ENCODE data around the gene SDHC. TPM values are rescaled to one million over a fixed set of nuclear protein-coding genes. Genes with fewer than 3 reads are reported as not detected.

Gene SDHC
- polyA plus RNA-seq (2013, experiment 1 of 2; ENCODE audit: insufficient read length), result 179 TPM
- polyA plus RNA-seq (2013, experiment 2 of 2; ENCODE audit: insufficient read length), result 181 TPM

DNA sequence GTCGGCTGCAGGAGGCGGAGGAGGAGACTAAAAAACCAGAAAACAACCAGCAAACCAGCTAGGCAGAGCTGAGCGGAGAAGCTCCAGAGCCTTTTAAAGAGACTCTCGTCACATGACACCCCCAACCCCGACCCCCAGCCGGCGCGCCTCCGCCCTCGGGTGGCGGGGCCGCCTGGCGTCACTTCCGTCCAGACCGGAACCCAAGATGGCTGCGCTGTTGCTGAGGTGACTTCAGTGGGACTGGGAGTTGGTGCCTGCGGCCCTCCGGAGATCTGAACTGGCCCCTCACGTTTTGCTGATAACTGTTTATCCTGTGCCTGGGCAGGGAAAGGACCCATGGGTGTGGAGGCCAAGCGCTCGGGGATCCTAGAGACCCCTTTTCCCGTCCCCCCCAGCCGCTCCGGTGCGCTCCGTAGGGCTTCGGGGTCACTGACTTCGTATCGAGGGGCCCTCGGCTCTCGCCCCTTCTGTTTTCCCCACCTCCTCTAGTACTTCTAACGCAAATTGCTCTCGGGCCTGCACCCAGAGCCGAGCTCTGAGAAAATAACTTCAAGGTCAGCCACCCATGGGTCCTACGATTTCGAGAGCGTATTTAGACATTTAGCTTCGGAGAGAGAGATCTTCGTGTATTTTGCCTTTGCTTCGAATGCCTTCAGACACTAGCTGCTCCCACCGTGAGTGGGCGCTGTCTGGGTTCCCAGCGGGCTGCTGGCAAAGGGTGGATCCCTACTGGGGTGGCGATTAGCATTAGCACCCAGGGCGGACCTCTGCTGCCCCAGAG, at the start of gene SDHC:
Gene SDHC, plus strand, starts transcription at position 181 of the 781 bp plus-strand sequence. Its CDS starts 25 bp downstream, at position 206.
- DNase-seq, result peak; percentile 87

- no peak for DNase-seq
Observed at GRCh38 chr1:161265305-161265704, 48.9 kb upstream of the SDHC start.

- peak; percentile 21 for DNase-seq
Observed at GRCh38 chr1:161266202-161266601, 48.0 kb upstream of the SDHC start.

DNA sequence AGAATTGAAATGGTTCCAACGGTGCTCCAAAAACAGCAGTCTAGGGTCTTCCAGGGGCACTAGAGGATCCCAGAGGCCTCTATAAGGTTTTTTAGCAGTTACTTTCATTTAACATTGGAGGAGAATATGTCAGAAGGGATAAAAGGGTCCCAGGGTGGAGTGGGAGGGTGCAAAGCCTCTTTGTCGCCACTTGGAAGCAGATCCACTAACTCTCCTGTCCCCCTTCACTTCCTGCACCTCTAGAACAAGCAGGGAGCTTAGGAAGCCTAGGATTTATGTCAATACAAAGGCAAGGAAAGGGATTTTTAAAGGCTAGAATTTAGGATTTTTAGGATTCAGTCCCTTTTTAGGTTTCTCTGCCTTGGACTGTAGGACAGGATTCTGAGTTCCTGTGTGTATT, 47.3 kb upstream of the SDHC start:
- no peak for DNase-seq

DNA sequence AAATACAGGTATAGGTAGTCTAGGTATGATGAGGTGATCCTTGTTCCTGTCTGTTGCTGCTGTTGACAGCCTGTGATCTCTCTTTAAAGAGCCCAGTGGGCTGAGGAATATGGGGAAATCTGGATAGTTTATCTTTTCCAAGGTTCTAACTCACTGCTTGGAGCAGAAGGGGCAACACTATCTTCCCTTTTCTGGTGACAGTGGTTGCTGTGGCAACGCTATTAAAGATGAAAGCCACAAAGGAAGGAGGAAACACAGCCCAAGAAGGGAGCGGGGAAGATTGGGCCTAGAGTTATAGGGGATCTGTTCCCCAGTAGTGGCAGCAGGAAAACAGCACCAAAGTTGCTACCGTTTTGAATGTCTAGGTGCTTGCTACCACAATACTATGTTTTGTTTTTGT, 46.9 kb upstream of the SDHC start:
- no peak for DNase-seq

GRCh38 chr1:161273402-161273801, 40.8 kb upstream of the SDHC start:
- no peak for DNase-seq

GRCh38 chr1:161274874-161275273, 39.3 kb upstream of the SDHC start:
- no peak for DNase-seq

DNA sequence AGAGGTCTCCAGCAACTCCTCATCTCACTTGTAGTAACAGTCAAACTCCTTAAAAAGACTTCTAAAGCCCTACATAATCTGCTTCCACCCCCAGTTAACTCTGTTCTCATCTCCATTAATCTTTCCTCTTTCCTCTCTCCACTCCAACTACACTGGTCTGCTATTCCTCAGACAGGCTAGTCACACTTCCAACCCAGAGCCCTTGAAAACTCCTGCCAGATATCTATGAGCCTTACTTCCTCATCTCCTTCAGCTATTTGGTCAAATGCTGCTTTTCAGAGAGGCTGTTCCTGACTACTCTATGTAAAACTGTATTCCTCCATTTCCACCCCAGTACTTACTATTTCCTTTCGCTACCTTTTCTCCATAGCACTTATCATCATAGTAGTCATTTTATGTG, 31.2 kb upstream of the SDHC start:
- no peak for DNase-seq

GRCh38 chr1:161285113-161285512, 29.1 kb upstream of the SDHC start:
- no peak for DNase-seq

DNA sequence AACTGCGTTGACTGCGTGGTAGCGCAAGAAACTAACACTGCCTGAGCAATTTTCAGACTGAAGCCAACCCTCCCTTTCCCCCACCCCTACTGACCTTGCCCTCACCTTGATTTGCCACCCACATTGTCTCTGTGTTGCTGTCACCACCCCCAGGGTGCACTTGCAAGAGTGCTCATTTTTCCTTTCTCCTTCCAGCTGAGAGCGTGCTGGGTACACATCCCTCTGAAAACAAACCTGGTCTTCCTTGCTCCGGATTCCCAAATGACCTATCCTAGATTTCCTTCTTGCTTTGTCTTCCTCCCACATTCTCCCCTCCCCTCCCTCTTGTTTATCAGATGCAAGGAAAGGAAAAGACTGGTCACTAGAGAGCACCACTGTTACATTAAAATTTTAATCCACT, 28.7 kb upstream of the SDHC start:
- DNase-seq, result no peak

DNA sequence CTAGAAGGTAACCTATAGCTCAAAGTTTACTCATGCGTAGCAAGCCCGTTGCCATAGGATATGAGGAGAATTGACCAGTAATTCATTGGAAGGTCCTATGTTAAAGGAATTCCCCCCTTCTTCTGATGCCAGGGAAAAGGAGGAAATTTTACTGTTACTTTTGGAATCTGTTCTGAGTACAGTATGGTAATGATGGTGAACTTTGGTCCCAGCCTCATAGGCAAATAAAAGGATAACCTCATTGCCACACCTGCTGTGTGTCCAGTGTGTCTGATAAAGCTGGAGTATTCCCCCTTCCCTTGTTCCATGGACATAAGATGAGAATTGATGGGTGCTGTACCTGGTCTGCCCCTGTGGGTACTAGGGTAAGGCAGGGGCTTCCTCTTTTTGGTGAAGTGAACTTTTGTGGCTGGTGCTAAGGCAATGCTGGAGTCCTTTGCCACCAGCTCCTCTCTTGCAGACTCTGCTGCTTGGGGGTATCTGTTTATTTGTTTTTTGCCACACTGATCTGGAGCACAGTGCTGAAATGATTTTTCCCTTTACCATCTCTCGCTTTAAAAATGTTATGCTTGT, 26.6 kb upstream of the SDHC start:
- DNase-seq, result no peak

GRCh38 chr1:161290779-161291178, 23.4 kb upstream of the SDHC start:
- DNase-seq, result no peak

- DNase-seq, result no peak
Observed at GRCh38 chr1:161297415-161297814, 16.8 kb upstream of the SDHC start.

DNA sequence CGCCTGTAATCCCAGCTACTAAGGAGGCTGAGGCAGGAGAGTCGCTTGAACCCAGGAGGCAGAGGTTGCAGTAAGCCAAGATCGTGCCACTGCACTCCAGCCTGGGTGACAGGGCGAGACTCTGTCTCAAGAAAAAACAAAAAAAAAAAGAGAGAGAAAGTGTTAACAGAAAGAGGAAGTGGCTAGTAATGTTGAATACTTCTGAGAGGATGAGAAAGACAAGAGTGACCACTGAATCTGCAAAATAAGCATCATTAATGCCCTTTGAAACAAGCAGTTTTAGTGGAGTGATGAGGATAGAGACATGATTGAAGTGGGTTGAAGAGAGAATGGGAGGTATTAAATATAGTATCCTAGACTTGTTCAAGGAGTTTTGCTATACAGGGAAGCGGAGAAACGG, 16.1 kb upstream of the SDHC start:
- no peak for DNase-seq

- no peak for DNase-seq
Observed at GRCh38 chr1:161299347-161299746, 14.8 kb upstream of the SDHC start.

GRCh38 chr1:161300478-161300877, 13.7 kb upstream of the SDHC start:
- no peak for DNase-seq

DNA sequence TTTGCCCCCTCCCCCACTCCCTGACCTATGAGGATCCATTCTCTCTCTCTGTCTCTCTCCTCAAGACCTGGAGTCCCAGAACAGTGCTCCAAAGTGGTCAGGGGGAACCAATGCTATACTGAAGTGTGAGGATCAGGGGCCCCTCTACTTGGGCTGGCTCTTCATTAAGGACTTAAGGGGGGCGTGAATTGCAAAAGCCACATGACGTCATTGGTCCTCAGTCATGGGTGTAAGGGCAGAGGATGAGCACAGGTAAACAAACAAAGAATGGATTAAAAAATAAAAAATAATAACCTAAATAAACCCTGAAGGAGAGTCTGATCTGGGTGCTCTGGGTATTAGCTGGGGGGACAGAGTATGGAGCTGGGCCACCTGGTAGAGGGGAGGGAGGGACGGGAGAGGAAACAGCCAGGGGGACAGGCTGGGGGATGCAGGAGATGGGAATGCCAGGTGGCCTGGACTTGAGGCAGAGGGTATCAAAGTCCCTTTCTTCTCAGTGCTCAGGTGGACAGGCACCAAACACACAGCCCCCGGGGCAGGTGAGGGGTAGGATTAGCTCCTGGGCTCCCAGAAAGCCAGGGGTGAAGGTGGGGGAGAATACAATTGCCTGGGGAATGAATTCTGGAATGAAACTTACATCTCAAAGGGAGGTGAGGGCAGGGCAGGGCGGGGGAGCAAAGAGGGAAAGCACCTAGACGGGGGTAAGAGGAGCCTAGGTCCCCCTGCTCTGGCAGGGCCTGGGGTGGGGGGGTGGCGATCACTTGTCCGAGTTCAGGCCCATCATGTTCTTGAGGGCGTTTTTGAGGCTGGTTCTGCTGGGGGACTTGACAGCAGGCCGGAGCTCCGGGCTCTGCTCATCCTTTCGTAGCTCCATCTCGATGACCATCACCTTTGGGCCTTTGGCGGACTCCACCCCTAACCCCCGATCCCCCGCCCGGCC, 9.0 kb upstream of the SDHC start:
- no peak for DNase-seq

- DNase-seq, result peak; percentile 44
Observed at GRCh38 chr1:161305867-161306519, 8.2 kb upstream of the SDHC start.

GRCh38 chr1:161307230-161307768, 6.9 kb upstream of the SDHC start:
- peak; percentile 57 for DNase-seq

GRCh38 chr1:161307892-161308638, 6.1 kb upstream of the SDHC start:
- DNase-seq, result no peak

DNA sequence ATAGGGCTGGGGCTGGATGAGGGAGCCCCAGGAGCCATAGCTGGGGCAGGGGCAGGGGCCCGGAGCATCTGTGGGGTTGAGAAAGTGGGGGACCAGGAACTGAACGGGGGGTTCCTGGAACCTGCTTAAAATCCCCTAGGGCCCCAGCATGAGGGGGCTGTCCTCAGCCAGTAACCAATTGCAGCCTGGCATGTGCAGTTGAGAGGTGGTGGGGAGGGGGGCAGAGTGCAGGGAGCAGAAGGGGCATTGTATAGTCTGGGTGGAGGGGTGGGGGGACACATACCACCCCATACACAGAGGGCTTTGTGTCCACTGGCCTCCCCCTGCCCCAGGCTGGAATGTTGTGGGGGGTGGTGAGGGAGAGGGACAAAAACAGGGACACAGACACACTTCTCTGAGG, 4.3 kb upstream of the SDHC start, which contains the start of gene MPZ:
Gene MPZ, minus strand, starts transcription at position 101 of the 400 bp plus-strand sequence. Its CDS starts 63 bp downstream, at position 38.
- no peak for DNase-seq
